Lower leg skin (tissue), 4 donors: Measurements from ENCODE around the gene FBXL3. TPM values are rescaled to one million over a fixed set of nuclear protein-coding genes. Genes with fewer than 3 reads are reported as not detected.
"Not testable (repeated sequence)": the region's sequence is repeated elsewhere in the genome, so short reads cannot be mapped to it uniquely, and the experiment has no call there.

Experiments
- DNase-seq, 2 donors: peaks; one replicate each; pipeline ENCODE4 v3.0.0-alpha.2; 2019; ENCODE audit warnings: low spot score in 2 of 2
- H3K4me3 ChIP-seq: fragments of 200-600 bp; sonication (generic); 2 replicates; pipeline ENCODE4 v1.5.1; 2017; ENCODE audit warnings: mild to moderate bottlenecking, low read depth; ENCODE audit not compliant: poor library complexity, severe bottlenecking
- POLR2A ChIP-seq, 2 donors: fragments of 450-650 bp; IDR thresholded peaks; one replicate each; pipeline ENCODE4 v1.6.1; 2016 to 2017; ENCODE audit warnings: antibody characterized with exemption in 2 of 2, mild to moderate bottlenecking in 1 of 2, moderate library complexity in 1 of 2
- WGBS, 2 donors: methylation state at CpG; one replicate each; pipeline ENCODE4 v1.1.5; 2018; 5-methylcytosine and 5-hydroxymethylcytosine counted together
- intact Hi-C: fragments of 100-400 bp; cut with DNase I; formaldehyde crosslinking; loops from one replicate; pipeline ENCODE4 v1.15.0; 2023; ENCODE audit warnings: low total_unique reads
- total RNA-seq, 4 donors: library from RNA; depleted of rRNA; stranded (reverse); fragments of >200 nt; gene quantifications; one replicate each; pipeline ENCODE4 v1.1.0, GENCODE V29; 2016
- TF ChIP-seq, protein P1 (sequence below), 3 donors: fragments of 450-650 bp; IDR thresholded peaks; one replicate each; pipeline ENCODE4 v1.5.1; 2016; ENCODE audit warnings: antibody characterized with exemption in 3 of 3, mild to moderate bottlenecking in 3 of 3, moderate library complexity in 2 of 3

The FBXL3 gene
- total RNA-seq, 4 donors from 2014 or later = 82.1 to 114 (median 110) TPM

DNA sequence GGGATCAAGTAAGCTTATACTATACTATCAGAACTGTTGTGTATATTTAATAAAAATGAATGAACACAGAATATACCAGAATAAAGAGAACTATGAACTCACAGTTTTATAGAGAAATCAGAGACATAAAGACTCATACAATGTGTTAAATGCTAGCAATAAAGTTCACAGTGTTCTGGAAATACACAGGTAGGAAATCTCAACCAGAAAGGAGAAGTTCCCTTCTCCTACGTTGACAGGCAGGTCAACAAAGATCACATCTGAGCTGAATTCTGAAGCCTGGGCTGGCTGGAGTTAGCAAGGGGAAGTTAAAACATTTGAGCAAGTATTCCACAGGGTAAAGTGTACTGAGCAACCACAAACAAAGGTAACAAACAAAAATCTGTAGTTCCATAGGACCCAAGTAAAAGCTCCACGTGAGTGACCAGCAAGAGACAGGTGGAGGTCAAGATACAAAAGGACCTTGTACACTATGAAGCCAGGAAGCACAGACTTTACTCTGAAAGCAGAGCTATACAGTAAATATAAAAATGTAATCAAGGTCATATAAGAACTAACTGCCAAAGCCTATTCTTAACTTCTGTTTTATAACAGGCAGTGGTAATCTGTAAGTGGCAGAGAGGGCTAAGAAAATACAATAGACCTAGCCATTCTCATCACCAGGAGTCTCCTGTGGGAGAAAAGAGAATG lies 13.0 kb downstream of the FBXL3 start:
- intact Hi-C loops = no loop called here
- 74 to 84% methylated on average over 2 of the region's 2 CpGs for WGBS, 2 donors
- H3K4me3 ChIP-seq = no peak overlapping the region
- TF ChIP-seq, protein P1, sequence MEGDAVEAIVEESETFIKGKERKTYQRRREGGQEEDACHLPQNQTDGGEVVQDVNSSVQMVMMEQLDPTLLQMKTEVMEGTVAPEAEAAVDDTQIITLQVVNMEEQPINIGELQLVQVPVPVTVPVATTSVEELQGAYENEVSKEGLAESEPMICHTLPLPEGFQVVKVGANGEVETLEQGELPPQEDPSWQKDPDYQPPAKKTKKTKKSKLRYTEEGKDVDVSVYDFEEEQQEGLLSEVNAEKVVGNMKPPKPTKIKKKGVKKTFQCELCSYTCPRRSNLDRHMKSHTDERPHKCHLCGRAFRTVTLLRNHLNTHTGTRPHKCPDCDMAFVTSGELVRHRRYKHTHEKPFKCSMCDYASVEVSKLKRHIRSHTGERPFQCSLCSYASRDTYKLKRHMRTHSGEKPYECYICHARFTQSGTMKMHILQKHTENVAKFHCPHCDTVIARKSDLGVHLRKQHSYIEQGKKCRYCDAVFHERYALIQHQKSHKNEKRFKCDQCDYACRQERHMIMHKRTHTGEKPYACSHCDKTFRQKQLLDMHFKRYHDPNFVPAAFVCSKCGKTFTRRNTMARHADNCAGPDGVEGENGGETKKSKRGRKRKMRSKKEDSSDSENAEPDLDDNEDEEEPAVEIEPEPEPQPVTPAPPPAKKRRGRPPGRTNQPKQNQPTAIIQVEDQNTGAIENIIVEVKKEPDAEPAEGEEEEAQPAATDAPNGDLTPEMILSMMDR (IDR thresholded peaks at IDR 0.05) = no peak
- no peak for TF ChIP-seq POLR2A (IDR thresholded peaks at IDR 0.05)
- no peak for DNase-seq

DNA sequence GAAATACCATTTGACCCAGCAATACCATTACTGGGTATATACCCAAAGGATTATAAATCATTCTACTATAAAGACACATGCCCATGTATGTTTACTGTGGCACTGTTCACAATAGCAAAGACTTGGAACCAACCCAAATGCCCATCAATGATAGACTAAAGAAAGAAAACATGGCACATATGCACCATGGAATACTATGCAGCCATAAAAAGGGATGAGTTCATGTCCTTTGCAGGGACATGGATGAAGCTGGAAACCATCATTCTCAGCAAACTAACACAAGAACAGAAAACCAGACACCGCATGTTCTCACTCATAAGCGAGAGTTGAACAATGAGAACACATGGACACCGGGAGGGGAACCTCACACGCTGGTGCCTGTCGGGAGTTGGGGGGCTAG lies 17.2 kb downstream of the FBXL3 start:
- H3K4me3 ChIP-seq, intact Hi-C loops, DNase-seq: not testable (repeated sequence)
- WGBS, 2 donors = 91 to 99% methylated on average over 5 of the region's 5 CpGs

DNA sequence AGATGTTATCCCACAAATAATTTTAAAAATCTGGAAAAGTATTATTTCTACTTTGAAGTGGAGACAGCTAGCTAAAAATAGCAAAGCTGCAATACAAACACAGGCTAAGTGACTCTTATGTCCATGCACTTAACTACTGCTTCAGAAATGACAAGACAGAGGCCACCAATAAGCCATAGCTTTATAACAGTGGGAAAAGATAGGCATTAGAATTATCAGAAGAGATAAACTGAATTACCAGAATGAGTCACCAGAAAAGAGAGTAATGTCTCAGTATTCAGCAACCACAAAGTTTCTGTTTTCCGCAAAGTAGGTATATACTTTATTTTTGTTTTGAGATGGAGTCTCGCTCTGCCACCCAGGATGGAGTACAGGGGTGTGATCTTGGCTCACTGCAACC lies 17.9 kb downstream of the FBXL3 start:
- no peak for DNase-seq
- intact Hi-C loops = no loop called here
- 93 to 94% methylated on average over 2 of the region's 2 CpGs for WGBS, 2 donors
- H3K4me3 ChIP-seq = no peak overlapping the region
- no peak for TF ChIP-seq POLR2A (IDR thresholded peaks at IDR 0.05)
- TF ChIP-seq, protein P1 (IDR thresholded peaks at IDR 0.05) = no peak

DNA sequence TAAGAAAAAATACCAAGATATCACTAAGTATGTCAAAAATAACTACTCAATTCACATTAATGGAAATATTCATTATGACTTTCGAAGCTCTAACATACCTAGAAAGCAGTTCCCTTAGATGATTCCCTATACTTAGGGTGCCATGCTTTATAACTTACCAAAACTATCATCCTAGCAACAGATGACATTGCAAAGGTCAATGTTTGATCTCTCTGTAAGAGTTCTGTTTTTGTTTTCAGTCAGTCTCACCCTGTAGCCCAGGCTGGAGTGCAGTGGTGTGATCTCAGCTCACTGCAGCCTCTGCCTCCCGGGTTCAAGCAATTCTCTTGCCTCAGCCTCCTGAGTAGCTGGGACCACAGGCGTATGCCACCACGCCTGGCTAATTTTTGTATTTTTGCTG lies 18.6 kb downstream of the FBXL3 start:
- intact Hi-C loops, H3K4me3 ChIP-seq, DNase-seq: not testable (repeated sequence)
- 94 to 97% methylated on average over 4 of the region's 4 CpGs for WGBS, 2 donors

DNA sequence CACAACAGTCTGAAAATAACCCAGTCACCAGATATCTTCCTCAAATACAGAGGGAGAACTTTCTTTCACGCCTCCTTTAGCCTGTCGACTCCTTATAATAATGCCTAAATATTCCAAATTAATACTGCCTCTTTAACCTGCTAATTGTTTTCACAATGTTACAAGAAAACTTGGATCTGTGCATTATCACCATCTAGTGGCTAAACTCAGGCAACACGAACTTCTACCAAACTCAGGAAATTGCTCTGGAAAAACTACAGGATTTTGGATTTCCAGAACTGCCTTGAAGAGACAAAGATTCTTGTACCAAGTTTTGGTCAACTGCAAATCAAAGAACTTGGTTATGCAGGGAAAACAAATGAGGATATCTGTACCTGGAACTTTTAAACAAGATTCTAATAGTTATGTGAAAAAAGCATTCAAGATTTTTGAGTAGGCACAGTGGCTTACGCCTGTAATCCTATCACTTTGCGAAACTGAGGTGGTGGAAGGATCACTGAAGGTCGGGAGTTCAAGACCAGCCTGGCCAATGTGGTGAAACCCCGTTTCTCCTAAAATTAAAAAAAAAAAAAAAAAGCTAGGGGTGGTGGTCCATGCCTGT lies 24.3 kb downstream of the FBXL3 start:
- TF ChIP-seq, protein P1 (IDR thresholded peaks at IDR 0.05) = no peak
- no peak for TF ChIP-seq POLR2A (IDR thresholded peaks at IDR 0.05)
- H3K4me3 ChIP-seq = no peak overlapping the region
- WGBS, 2 donors = 57 to 64% methylated on average over 7 of the region's 7 CpGs
- no peak for DNase-seq
- intact Hi-C loops = no loop called here

DNA sequence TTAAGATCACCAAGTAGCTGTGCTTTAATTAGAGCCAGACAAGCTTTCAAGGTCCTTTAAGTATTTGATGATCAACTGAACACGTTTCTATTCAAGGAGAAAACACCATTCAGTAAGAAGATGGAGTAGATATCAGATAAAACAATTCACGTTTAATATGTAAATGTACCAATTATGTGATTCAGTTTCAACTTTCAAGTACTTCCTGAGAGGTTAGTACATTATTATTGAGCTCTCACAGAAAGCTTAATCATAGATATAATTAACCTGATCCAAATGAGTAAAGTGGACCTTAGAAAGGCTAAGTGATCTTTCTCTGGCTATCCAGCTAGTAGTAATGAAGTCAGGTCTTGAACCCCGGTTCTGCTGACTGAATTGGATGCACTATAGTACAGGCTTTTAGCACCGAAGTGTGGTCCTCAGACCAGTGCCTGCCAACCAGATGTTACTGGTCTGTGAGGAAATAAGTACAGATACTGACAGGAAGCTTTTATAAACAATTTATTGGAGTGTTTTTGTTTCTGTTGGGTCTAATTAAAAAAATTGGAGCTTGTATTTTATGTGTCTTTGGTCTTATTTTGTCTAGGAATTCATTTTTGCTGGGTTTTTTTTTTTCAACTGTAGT lies 24.9 kb downstream of the FBXL3 start:
- no peak for DNase-seq
- TF ChIP-seq POLR2A (IDR thresholded peaks at IDR 0.05) = no peak
- TF ChIP-seq, protein P1 (IDR thresholded peaks at IDR 0.05) = no peak
- intact Hi-C loops = no loop called here
- WGBS, 2 donors = 37 to 41% methylated on average over 4 of the region's 4 CpGs
- no peak overlapping the region for H3K4me3 ChIP-seq
